ENCODE measurements around the gene ZSWIM5. TPM values are rescaled to one million over a fixed set of nuclear protein-coding genes. Genes with fewer than 3 reads are reported as not detected.
"Not testable (repeated sequence)": the region's sequence is repeated elsewhere in the genome, so short reads cannot be mapped to it uniquely, and the experiment has no call there.

ZSWIM5 gene
- 6.6 and 10.3 TPM in 2 replicates for total RNA-seq
- polyA plus RNA-seq = 7.6 and 8.6 TPM in 2 replicates

DNA sequence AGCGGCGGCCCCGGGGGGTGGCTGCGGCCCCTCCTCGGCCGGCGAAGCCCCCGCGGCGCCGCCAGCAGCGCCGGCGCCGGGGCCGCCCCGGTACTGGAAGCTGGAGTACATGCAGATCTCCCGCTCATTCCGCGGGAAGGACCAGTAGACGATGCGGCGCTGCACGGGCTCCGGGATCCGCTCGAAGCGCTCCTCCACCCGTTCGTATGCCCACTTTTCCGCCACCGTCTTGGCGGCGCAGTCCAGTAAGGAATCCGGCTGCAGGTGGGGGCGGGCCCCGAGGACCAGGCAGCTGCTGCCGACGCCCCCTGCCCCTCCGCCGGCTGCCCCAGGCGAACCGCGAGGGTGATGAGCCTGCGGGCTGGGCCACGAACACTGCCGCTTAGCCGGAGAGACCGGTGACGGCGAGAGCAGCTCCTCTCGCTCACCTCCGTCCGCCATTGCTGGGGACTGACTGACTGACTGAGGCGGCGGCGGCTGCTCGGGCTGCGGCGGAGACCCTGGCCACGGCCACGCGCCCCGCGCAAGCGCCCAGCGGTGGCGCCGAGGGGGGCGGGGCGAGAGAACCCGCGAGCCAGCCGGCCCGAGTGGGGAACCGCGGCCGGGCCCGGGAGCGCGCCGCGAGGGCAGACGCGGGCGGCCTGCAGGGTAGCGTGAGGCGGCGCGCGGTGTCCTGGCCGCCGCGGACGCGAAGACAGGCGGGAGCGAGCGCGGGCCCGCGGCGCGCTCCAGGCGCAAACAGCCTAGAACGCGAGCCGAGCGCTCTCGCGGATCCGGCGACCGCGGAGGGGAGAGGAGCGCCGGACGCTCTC is at the start of gene ZSWIM5:
Gene ZSWIM5 (minus strand): TSS at position 696 of the 812 bp plus-strand sequence. CDS start 255 bp downstream, at position 441.
- DNase-seq (ENCODE audit: low read depth in 1 of 2, low spot score in 1 of 2) = peak; percentile 53 to 83
- no peaks in the 10 kb centered on the region for H3K9me3 ChIP-seq (ENCODE audit: low read depth)
- TF ChIP-seq, protein P1, sequence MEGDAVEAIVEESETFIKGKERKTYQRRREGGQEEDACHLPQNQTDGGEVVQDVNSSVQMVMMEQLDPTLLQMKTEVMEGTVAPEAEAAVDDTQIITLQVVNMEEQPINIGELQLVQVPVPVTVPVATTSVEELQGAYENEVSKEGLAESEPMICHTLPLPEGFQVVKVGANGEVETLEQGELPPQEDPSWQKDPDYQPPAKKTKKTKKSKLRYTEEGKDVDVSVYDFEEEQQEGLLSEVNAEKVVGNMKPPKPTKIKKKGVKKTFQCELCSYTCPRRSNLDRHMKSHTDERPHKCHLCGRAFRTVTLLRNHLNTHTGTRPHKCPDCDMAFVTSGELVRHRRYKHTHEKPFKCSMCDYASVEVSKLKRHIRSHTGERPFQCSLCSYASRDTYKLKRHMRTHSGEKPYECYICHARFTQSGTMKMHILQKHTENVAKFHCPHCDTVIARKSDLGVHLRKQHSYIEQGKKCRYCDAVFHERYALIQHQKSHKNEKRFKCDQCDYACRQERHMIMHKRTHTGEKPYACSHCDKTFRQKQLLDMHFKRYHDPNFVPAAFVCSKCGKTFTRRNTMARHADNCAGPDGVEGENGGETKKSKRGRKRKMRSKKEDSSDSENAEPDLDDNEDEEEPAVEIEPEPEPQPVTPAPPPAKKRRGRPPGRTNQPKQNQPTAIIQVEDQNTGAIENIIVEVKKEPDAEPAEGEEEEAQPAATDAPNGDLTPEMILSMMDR (IDR thresholded peaks at IDR 0.05; ENCODE audit: low read depth, low read length) = no peak
- peak within 1 kb of the TSS; percentile 98 for H3K4me3 ChIP-seq
- peaks cover 11% of the 10 kb centered on the region for H3K4me1 ChIP-seq (ENCODE audit: low read depth)
- H3K36me3 ChIP-seq = no peaks in the 10 kb centered on the region
- H3K27ac ChIP-seq = peak within 1 kb of the TSS; percentile 84
- H3K27me3 ChIP-seq = peaks cover 12% of the 10 kb centered on the region

DNA sequence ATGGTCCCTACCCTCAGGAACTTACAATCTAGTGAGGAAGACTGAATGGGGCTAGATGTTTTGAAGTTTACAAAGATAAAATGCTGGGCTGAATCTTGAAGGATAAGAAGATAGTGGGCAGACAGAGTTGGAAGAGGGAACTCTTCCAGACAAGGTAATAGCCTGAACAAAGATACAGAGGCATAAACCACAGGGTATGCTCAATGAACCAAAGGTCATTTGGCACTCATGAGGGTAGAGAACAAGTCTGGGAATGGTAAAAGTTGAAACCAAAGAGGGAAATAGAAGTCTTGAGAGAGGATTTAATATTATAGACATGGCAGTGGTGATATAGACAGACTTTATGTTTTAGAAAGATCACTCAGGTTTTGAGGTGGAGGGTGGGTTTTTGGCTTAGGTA is 48.1 kb upstream of the ZSWIM5 start:
- no peaks in the 10 kb centered on the region for H3K27me3 ChIP-seq
- no peak overlapping the region for H3K4me3 ChIP-seq
- TF ChIP-seq, protein P1 (IDR thresholded peaks at IDR 0.05; ENCODE audit: low read depth, low read length) = no peak

DNA sequence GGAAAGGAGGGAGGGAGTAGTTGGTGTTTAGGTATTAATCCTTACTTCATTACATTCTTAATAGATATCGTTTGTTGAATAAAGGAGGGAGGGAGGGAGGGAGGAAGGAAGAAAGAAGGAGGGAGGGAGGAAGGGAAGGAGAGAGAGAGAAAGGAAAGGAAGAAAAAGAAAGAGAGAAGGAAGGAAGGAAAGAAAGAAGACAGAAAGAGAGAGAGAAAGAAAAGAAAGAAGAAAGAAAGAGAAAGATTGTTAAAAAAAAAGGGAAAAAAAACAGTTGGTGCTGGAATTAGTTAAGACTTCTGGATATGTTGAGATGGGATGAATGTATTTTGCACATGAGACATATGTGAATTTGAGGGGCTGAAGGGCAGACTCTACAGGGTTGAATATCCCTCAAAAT is 44.1 kb upstream of the ZSWIM5 start:
- TF ChIP-seq, protein P1 (IDR thresholded peaks at IDR 0.05; ENCODE audit: low read depth, low read length) = no peak
- Histone ChIP-seq H3K4me3 (no peak overlapping the region), H3K27me3 (no peaks in the 10 kb centered on the region), H3K4me1 (ENCODE audit: low read depth) (no peaks in the 10 kb centered on the region), H3K9me3 (ENCODE audit: low read depth) (no peaks in the 10 kb centered on the region), H3K27ac (no peak overlapping the region), H3K36me3 (no peaks in the 10 kb centered on the region)
- no peak for DNase-seq (ENCODE audit: low read depth in 1 of 2, low spot score in 1 of 2)

More for the DNA sequence above, 48.1 kb upstream of the ZSWIM5 start:
- no peaks in the 10 kb centered on the region for H3K36me3 ChIP-seq
- no peak for DNase-seq (ENCODE audit: low read depth in 1 of 2, low spot score in 1 of 2)
- no peaks in the 10 kb centered on the region for H3K4me1 ChIP-seq (ENCODE audit: low read depth)
- no peaks in the 10 kb centered on the region for H3K9me3 ChIP-seq (ENCODE audit: low read depth)
- H3K27ac ChIP-seq = no peak overlapping the region

DNA sequence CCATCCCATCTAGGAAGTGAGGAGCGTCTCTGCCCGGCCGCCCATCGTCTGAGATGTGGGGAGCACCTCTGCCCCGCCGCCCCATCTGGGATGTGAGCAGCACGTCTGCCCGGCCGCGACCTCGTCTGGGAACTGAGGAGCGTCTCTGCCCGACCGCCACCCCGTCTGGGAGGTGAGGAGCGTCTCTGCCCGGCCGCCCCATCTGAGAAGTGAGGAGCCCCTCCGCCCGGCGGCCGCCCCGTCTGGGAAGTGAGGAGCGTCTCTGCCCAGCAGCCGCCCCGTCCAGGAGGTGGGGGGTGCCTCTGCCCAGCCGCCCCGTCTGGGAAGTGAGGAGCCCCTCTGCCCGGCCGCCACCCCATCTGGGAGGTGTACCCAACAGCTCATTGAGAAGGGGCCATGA is 41.6 kb upstream of the ZSWIM5 start:
- H3K27ac ChIP-seq; H3K4me1 ChIP-seq (ENCODE audit: low read depth); DNase-seq (ENCODE audit: low read depth in 1 of 2, low spot score in 1 of 2); H3K4me3 ChIP-seq; H3K36me3 ChIP-seq; H3K27me3 ChIP-seq; H3K9me3 ChIP-seq (ENCODE audit: low read depth): not testable (repeated sequence)

DNA sequence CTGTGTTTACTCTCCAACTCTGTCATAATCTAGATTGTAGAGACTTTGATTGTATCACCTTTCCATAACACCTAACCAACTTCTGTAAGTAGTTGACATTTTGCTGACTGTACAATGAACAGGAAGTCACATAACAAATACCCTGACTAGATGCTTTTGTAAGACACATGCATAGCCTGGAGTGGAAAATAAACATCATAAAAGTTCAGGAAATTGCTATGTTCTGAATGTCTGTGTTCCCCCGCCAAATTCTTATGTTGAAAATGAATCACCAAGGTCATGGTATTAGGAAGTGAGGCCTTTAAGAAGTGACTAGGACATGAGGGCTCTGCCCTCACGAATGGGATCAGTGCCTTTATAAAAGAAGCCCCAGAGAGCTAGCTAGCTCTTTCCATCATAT is 40.4 kb upstream of the ZSWIM5 start:
- Histone ChIP-seq H3K4me1 (ENCODE audit: low read depth) (no peaks in the 10 kb centered on the region), H3K36me3 (no peaks in the 10 kb centered on the region), H3K27me3 (no peaks in the 10 kb centered on the region), H3K27ac (no peak overlapping the region), H3K9me3 (ENCODE audit: low read depth) (no peaks in the 10 kb centered on the region), H3K4me3 (no peak overlapping the region)
- TF ChIP-seq, protein P1 (IDR thresholded peaks at IDR 0.05; ENCODE audit: low read depth, low read length) = no peak
- DNase-seq (ENCODE audit: low read depth in 1 of 2, low spot score in 1 of 2) = peak in 1 of 2 donors; percentile 79

DNA sequence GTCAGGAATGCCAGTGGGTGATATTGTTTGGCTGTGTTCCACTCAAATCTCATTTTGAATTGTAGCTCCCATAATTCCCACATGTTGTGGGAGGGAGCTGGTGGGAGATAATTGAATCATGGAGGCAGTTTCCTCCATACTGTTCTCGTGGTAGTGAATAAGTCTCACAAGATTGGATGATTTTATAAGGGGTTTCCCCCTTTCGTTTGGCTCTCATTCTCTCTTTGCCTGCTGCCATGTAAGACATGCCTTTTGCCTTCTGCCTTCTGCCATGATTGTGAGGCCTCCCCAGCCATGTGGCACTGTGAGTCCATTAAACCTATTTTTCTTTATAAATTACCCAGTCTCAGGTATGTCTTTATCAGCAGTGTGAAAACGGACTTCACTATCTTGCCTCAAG is 40.0 kb upstream of the ZSWIM5 start:
- not testable (repeated sequence) for H3K4me3 ChIP-seq; H3K27ac ChIP-seq; H3K36me3 ChIP-seq; H3K4me1 ChIP-seq (ENCODE audit: low read depth); H3K9me3 ChIP-seq (ENCODE audit: low read depth); DNase-seq (ENCODE audit: low read depth in 1 of 2, low spot score in 1 of 2); H3K27me3 ChIP-seq
